Astrocyte of the spinal cord (primary cell): ENCODE measurements around the gene PARP3.

Experiments used
- DNase-seq: peaks from one replicate; pipeline ENCODE4 v3.0.0; 2011; ENCODE audit warnings: low read depth, low spot score
- H3K4me3 ChIP-seq: 2 replicates; pipeline ENCODE4 v1.5.1; 2011; ENCODE audit warnings: low read depth, mild to moderate bottlenecking, low read length, moderate library complexity
- in situ Hi-C: cut with HindIII; loops from 2 replicates; pipeline ENCODE4 v1.10.0; 2017; ENCODE audit warnings: low sequenced_read_pairs
- TF ChIP-seq, protein P1 (sequence below): IDR thresholded peaks from 2 replicates; pipeline ENCODE4 v1.5.1; 2012; ENCODE audit warnings: low read depth, mild to moderate bottlenecking, low read length, inconsistent platforms

PARP3 gene

DNA sequence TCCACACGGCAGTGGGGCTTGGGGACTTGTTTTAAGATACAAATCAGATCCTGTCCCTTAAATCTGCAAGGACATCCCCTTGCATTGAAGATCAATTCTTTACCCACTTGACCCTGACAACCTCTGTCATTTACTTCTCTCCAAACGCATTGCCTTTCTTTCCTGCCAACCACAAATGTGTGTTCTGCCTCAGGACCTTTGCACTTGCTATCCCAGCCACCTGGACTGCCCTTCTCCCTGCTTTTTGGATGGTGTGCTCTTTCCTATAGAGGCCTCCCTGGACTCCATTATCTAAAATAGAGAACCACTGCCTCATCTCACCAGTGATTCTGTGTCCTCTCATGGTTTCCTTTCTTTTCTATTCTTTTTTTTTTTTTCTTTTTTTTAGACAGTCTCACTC is 55.0 kb downstream of the PARP3 start:
- in situ Hi-C loops = no loop called here
- no peak for DNase-seq

DNA sequence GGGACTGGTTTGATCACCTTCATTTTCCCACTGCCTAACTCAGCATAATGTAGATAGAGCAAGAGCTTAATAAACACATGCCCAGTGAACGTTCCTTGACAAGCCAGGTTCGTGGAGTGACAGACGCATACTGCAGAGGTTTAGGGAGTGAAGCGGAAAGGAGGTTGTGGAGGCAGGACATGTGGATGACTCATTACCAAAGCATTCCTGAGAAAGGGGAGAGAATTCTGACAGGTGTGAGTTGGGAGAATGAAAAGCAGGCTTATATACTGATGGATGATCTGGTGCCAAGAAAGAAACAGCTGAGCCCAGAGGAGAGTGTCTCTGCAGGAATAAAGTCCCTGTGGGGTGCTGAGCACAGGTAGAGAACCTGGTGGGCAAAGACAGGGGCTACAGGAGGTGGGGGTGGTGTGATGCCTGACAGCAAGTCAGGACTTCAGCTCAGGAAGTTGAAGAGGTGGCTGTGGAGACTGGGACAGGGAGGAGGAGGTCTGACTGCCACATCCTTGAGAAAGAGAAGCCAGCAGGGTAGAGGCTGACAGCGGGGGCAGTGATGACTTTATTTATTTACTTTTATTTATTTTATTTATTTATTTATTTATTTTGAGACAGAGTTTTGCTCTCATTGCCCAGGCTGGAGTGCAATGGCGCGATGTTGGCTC is 55.9 kb downstream of the PARP3 start:
- in situ Hi-C loops = no loop called here
- TF ChIP-seq, protein P1, sequence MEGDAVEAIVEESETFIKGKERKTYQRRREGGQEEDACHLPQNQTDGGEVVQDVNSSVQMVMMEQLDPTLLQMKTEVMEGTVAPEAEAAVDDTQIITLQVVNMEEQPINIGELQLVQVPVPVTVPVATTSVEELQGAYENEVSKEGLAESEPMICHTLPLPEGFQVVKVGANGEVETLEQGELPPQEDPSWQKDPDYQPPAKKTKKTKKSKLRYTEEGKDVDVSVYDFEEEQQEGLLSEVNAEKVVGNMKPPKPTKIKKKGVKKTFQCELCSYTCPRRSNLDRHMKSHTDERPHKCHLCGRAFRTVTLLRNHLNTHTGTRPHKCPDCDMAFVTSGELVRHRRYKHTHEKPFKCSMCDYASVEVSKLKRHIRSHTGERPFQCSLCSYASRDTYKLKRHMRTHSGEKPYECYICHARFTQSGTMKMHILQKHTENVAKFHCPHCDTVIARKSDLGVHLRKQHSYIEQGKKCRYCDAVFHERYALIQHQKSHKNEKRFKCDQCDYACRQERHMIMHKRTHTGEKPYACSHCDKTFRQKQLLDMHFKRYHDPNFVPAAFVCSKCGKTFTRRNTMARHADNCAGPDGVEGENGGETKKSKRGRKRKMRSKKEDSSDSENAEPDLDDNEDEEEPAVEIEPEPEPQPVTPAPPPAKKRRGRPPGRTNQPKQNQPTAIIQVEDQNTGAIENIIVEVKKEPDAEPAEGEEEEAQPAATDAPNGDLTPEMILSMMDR = no peak
- no peak for DNase-seq
- H3K4me3 ChIP-seq = no peak overlapping the region

More for the DNA sequence above, 55.0 kb downstream of the PARP3 start:
- TF ChIP-seq, protein P1 = no peak
- H3K4me3 ChIP-seq = no peak overlapping the region
